ENCODE results near the gene CTIF. TPM values are rescaled to one million over a fixed set of nuclear protein-coding genes. Genes with fewer than 3 reads are reported as not detected.

The CTIF gene
- total and polyA plus RNA-seq, 4 donors, result 10.6 to 26.7 (median 12.3) TPM

DNA sequence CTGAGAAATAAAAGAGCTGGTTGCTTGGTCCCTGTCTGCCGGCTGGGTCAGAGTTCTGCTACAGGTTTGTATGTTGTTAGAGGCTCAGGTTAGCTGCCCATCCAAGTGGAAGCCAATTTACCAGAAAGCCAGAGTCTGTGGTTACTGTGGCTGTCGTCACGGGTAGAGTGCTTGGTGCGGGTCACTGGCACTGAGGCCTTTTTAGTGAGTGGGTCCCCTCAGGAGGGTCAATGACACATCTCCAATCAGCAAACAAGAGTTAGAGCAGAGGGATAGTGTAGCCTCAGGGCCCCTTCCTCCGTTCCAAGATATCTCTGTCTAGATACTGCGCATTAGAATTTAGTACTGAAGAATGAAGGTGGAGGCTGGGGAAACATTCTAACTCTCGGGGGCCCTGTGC lies 41.2 kb downstream of the CTIF start:
- 80% methylated on average over 7 of the region's 7 CpGs for WGBS
- H3K36me3 ChIP-seq (ENCODE audit: control insufficient read depth in 4 of 4, insufficient read depth in 3 of 4, low read depth in 1 of 4, low read length in 3 of 4), result no peaks in the 10 kb centered on the region
- no peaks in the 10 kb centered on the region for H3K27me3 ChIP-seq (ENCODE audit: control insufficient read depth in 4 of 4, insufficient read depth in 4 of 4, low read length in 3 of 4)
- no peak for DNase-seq (ENCODE audit: low spot score)
- peak overlapping the region; percentile 71 to 85 for H3K27ac ChIP-seq (ENCODE audit: low read depth in 1 of 2, low read length in 2 of 2)
- TF ChIP-seq RXRA (IDR thresholded peaks at IDR 0.05), result peak; percentile 26 to 55
- TF ChIP-seq RAD21 (IDR thresholded peaks at IDR 0.05), result no peak
- H3K4me1 ChIP-seq (ENCODE audit: control insufficient read depth in 4 of 4, insufficient read depth in 4 of 4, low read length in 3 of 4), result peaks cover 12 to 70% (median 53%) of the 10 kb centered on the region in 4 donors
- no peak overlapping the region for H3K4me3 ChIP-seq (ENCODE audit: low read depth in 1 of 3, low read length in 3 of 3)
- H3K9ac ChIP-seq (ENCODE audit: low read depth in 1 of 2, low read length in 2 of 2), result no peak overlapping the region
- H3K9me3 ChIP-seq (ENCODE audit: control insufficient read depth in 4 of 4, low read length in 3 of 4), result no peaks in the 10 kb centered on the region

DNA sequence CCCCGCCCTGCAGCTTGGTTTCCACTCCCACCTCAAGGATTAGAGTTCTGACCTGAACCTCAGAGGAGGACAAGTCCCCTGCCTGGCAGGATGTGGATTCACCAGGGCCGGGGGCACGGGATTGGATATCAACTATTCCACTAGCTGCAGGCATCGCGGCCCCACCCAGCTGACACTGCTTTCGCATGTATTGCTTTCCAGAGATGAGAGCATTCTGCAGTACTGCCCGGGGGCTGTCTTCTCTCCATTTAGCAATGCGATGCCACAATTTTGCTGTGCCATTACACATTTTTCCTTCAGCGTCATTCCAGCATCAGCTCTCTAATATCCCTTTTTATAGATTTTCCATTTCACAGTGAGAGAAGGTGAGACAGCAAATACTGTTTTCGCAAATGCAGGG lies 42.0 kb downstream of the CTIF start:
- H3K36me3 ChIP-seq (ENCODE audit: control insufficient read depth in 4 of 4, insufficient read depth in 3 of 4, low read depth in 1 of 4, low read length in 3 of 4), result no peaks in the 10 kb centered on the region
- H3K9ac ChIP-seq (ENCODE audit: low read depth in 1 of 2, low read length in 2 of 2), result no peak overlapping the region
- WGBS, result 78% methylated on average over 10 of the region's 10 CpGs
- peaks cover 8 to 63% (median 46%) of the 10 kb centered on the region in 4 donors for H3K4me1 ChIP-seq (ENCODE audit: control insufficient read depth in 4 of 4, insufficient read depth in 4 of 4, low read length in 3 of 4)
- TF ChIP-seq NR2F2 (IDR thresholded peaks at IDR 0.05) (no peak), HNF4G (IDR thresholded peaks at IDR 0.05) (no peak)
- peak overlapping the region; percentile 71 to 85 for H3K27ac ChIP-seq (ENCODE audit: low read depth in 1 of 2, low read length in 2 of 2)
- DNase-seq (ENCODE audit: low spot score), result no peak
- H3K27me3 ChIP-seq (ENCODE audit: control insufficient read depth in 4 of 4, insufficient read depth in 4 of 4, low read length in 3 of 4), result no peaks in the 10 kb centered on the region
- no peaks in the 10 kb centered on the region for H3K9me3 ChIP-seq (ENCODE audit: control insufficient read depth in 4 of 4, low read length in 3 of 4)
- no peak overlapping the region for H3K4me3 ChIP-seq (ENCODE audit: low read depth in 1 of 3, low read length in 3 of 3)

DNA sequence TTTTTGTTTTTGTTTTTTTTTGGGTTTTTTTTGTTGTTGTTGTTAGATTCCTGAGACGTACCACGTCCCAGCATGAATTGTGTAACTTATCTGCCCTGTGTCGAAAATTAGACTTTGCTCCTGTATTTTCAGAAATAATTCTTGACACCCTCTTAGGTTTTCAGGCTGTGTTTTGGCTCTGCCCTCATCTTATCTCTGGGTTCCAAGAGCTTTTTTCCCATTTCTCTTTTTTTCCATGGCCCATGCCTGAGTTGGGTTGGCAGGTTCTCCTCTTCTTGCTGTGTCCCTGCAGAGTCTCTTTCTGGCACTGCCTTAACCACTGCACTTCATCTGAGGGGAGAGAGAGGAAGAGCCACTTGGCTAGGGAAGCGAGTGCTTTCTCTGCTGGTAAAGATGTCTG lies 42.4 kb downstream of the CTIF start:
- Histone ChIP-seq H3K4me3 (ENCODE audit: low read depth in 1 of 3, low read length in 3 of 3) (no peak overlapping the region), H3K27ac (ENCODE audit: low read depth in 1 of 2, low read length in 2 of 2) (peak overlapping the region; percentile 71 to 85), H3K9me3 (ENCODE audit: control insufficient read depth in 4 of 4, low read length in 3 of 4) (no peaks in the 10 kb centered on the region), H3K9ac (ENCODE audit: low read depth in 1 of 2, low read length in 2 of 2) (no peak overlapping the region), H3K27me3 (ENCODE audit: control insufficient read depth in 4 of 4, insufficient read depth in 4 of 4, low read length in 3 of 4) (no peaks in the 10 kb centered on the region), H3K36me3 (ENCODE audit: control insufficient read depth in 4 of 4, insufficient read depth in 3 of 4, low read depth in 1 of 4, low read length in 3 of 4) (no peaks in the 10 kb centered on the region), H3K4me1 (ENCODE audit: control insufficient read depth in 4 of 4, insufficient read depth in 4 of 4, low read length in 3 of 4) (peaks cover 8 to 59% (median 41%) of the 10 kb centered on the region in 4 donors)
- TF ChIP-seq SP1 (IDR thresholded peaks at IDR 0.05) (no peak), RAD21 (IDR thresholded peaks at IDR 0.05) (peak in 1 of 2 donors; percentile 42), HNF4G (IDR thresholded peaks at IDR 0.05) (peak; percentile 65), GABPA (IDR thresholded peaks at IDR 0.05 in 1 of 2, conservative IDR thresholded peaks at IDR 0.05 in 1 of 2) (no peak), EGR1 (IDR thresholded peaks at IDR 0.05; ENCODE audit: low read depth in 2 of 2) (peak in 1 of 2 donors; percentile 50), NR2F2 (IDR thresholded peaks at IDR 0.05) (no peak), JUND (IDR thresholded peaks at IDR 0.05) (peak; percentile 58 to 83), FOXA2 (IDR thresholded peaks at IDR 0.05) (no peak), TAF1 (conservative IDR thresholded peaks at IDR 0.05) (no peak), FOXA1 (IDR thresholded peaks at IDR 0.05) (no peak), HNF4A (conservative IDR thresholded peaks at IDR 0.05) (peak; percentile 94 to 96), YY1 (IDR thresholded peaks at IDR 0.05) (peak; percentile 67), RXRA (IDR thresholded peaks at IDR 0.05) (peak; percentile 45 to 81)
- TF ChIP-seq, protein P1, sequence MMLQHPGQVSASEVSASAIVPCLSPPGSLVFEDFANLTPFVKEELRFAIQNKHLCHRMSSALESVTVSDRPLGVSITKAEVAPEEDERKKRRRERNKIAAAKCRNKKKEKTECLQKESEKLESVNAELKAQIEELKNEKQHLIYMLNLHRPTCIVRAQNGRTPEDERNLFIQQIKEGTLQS (IDR thresholded peaks at IDR 0.05), result no peak
- TF ChIP-seq, protein P2, sequence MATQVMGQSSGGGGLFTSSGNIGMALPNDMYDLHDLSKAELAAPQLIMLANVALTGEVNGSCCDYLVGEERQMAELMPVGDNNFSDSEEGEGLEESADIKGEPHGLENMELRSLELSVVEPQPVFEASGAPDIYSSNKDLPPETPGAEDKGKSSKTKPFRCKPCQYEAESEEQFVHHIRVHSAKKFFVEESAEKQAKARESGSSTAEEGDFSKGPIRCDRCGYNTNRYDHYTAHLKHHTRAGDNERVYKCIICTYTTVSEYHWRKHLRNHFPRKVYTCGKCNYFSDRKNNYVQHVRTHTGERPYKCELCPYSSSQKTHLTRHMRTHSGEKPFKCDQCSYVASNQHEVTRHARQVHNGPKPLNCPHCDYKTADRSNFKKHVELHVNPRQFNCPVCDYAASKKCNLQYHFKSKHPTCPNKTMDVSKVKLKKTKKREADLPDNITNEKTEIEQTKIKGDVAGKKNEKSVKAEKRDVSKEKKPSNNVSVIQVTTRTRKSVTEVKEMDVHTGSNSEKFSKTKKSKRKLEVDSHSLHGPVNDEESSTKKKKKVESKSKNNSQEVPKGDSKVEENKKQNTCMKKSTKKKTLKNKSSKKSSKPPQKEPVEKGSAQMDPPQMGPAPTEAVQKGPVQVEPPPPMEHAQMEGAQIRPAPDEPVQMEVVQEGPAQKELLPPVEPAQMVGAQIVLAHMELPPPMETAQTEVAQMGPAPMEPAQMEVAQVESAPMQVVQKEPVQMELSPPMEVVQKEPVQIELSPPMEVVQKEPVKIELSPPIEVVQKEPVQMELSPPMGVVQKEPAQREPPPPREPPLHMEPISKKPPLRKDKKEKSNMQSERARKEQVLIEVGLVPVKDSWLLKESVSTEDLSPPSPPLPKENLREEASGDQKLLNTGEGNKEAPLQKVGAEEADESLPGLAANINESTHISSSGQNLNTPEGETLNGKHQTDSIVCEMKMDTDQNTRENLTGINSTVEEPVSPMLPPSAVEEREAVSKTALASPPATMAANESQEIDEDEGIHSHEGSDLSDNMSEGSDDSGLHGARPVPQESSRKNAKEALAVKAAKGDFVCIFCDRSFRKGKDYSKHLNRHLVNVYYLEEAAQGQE (IDR thresholded peaks at IDR 0.05), result peak; percentile 45
- TF ChIP-seq, protein P3, sequence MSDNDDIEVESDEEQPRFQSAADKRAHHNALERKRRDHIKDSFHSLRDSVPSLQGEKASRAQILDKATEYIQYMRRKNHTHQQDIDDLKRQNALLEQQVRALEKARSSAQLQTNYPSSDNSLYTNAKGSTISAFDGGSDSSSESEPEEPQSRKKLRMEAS (IDR thresholded peaks at IDR 0.05), result peak; percentile 52
- TF ChIP-seq, protein P4, sequence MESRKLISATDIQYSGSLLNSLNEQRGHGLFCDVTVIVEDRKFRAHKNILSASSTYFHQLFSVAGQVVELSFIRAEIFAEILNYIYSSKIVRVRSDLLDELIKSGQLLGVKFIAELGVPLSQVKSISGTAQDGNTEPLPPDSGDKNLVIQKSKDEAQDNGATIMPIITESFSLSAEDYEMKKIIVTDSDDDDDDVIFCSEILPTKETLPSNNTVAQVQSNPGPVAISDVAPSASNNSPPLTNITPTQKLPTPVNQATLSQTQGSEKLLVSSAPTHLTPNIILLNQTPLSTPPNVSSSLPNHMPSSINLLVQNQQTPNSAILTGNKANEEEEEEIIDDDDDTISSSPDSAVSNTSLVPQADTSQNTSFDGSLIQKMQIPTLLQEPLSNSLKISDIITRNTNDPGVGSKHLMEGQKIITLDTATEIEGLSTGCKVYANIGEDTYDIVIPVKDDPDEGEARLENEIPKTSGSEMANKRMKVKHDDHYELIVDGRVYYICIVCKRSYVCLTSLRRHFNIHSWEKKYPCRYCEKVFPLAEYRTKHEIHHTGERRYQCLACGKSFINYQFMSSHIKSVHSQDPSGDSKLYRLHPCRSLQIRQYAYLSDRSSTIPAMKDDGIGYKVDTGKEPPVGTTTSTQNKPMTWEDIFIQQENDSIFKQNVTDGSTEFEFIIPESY (IDR thresholded peaks at IDR 0.05), result peak; percentile 76
- TF ChIP-seq, protein P5, sequence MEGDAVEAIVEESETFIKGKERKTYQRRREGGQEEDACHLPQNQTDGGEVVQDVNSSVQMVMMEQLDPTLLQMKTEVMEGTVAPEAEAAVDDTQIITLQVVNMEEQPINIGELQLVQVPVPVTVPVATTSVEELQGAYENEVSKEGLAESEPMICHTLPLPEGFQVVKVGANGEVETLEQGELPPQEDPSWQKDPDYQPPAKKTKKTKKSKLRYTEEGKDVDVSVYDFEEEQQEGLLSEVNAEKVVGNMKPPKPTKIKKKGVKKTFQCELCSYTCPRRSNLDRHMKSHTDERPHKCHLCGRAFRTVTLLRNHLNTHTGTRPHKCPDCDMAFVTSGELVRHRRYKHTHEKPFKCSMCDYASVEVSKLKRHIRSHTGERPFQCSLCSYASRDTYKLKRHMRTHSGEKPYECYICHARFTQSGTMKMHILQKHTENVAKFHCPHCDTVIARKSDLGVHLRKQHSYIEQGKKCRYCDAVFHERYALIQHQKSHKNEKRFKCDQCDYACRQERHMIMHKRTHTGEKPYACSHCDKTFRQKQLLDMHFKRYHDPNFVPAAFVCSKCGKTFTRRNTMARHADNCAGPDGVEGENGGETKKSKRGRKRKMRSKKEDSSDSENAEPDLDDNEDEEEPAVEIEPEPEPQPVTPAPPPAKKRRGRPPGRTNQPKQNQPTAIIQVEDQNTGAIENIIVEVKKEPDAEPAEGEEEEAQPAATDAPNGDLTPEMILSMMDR (IDR thresholded peaks at IDR 0.05; ENCODE audit: low read depth, low read length, missing input control), result no peak
- 34% methylated on average over 4 of the region's 4 CpGs for WGBS
- no peak for DNase-seq (ENCODE audit: low spot score)

Data from liver (tissue), 9 donors.